GM18502 (cell line): ENCODE results near the gene MAGI2.

Source experiments
- ATAC-seq: cut with Tn5 transposase; IDR thresholded peaks from one replicate; pipeline ENCODE4 v1.9.1; 2021; ENCODE audit warnings: mild to moderate bottlenecking; ENCODE audit not compliant: unreplicated experiment, poor library complexity

Gene MAGI2

DNA sequence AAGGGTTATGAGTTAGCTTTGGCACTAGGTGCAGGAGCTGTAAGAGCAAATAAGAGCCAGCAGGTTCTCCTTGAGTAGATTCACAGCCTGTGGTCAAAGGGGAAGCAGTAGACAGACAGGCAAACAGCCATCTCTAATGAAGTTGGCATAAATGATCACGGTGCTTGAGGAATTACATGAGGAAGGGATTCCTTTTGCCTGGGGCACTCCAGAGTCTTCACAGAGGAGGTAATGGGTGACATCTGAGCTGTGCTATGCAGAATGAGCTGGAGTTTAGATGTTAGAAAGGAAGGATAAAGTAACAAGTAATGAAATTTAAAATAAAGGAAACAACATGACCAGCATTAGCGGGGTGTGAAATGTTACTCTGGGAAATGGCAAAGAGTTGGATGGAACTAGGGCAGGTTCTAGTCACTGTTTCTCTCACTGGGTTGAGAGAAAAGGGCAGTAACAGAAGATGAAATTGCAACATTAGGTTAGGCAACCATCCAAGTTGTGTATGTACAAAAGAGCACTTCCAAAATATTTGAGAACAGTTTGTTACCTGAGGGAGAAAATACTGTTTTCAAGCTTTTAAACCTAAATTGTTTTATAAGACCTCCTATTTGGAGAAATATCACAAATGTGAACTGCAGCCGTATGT is 1041.1 kb downstream of the MAGI2 start:
- no peak for ATAC-seq

DNA sequence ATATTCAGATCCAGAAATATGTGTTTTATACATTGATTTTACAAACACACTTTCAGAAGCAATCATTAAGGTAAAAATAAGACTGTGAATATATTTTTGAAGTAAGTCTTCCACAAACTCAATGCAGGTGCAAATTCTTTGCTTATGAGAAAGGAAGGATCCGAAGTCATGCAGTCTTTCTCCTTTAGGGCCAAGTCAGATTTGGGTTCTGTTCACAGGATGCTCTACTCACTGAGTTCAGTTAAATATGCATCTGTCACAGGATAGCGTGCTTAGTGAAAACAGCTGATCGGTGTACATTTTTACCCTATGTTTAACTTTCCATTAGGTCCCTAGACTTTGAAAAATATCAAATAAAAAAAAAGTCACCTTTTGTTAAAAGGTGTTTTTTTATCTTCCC is 1046.4 kb downstream of the MAGI2 start:
- ATAC-seq, result no peak

DNA sequence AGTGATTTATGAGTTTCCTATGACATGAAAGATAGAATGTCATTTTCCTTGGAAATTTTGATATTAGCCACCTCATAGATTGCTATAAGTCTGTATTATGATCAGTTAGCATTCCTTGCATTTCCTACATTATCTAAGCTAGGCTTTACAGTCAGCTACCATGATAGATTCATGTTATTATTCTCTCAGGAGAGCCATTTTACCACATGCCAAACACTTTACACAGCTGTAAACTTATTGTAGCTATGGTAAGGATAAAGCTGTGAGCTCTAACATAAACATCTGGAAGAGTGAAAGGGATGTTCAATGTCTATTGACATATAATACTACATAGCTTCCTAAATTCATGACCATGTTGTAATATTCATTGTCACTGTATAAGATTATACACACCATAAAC is 1046.9 kb downstream of the MAGI2 start:
- ATAC-seq, result no peak

DNA sequence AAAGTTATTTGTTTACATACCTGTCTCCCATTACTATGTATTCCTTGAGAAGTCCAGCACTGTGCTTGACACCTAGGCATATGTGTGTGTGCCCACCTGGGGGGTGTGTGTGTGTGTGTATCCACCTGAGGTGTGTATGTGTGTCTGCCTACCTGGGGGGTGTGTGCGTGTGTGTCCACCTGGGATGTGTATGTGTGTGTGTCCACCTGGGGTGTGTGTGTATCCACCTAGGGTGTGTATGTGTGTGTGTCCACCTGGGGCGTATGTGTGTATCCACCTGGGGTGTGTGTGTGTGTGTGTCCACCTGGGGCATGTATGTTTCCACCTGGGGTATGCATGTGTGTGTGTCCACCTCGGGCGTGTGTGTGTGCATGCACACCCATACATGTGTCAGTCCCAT is 1051.4 kb downstream of the MAGI2 start:
- ATAC-seq, result no peak

DNA sequence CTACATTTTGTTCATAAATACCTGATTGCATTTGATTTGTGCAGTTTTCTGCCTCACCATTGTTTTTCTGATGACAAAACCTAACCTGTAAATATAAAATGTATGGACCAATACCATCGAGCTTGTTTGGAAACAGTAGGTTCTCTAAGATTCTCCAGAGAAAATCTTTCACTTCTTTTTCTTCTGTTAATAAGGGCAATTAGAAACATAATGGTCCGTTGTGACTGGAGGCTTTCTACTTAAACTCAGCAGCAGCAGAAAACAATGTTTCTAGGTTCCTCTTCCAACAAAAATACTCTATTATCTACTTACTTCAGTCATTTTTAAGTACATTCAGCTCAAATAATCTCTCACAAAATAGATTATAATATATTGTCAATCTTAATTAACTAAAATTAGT is 1053.4 kb downstream of the MAGI2 start:
- ATAC-seq, result no peak

DNA sequence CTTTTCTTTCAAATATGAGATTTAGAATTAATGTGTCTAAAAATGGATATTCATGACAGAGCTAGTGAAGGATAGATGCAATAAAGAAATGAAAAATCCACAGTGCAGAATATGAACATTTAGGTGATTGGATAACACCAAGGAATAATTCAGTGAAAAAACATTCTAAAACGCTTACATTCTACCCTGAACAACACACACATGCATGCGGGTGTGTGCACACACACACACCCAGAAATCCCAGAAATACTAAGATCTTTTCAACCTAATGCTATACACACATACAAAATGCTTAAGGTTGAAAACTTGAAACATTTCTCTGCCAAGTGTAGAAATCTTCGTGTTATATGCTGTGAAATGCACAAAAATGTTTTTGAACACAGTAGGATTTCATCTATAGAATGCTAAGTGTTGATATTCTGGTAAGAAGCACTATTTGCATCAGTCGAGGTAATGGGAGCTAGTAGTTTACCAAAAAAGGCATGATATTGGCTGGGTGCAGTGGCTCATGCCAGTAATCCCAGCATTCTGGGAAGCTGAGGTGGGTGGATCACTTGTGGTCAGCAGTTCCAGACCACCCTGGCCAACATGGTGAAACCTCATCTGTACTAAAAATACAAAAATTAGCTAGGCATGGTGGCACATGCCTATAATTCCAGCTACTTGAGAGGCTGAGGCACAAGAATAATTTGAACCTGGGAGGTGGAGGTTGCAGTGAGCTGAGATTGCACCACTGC is 1054.3 kb downstream of the MAGI2 start:
- no peak for ATAC-seq

DNA sequence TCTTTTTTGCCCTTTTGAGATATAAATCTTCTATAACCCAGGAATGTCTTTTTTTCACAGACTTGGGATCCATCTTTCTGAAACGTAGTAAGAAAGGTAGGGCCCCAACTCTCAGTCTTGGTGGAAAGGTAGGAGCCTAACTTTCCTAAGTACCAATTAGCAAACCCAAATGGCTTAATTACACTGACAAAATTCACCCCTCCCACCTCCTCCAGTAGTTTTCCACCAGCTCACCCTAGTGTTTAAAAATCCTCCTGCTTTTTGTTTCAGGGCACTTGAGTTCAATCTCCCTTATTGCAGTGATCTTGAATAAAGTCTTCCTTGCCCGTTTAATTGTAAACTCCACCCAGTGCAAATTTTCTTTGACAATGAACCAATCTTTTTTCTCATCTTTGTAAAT is 1054.9 kb downstream of the MAGI2 start:
- no peak for ATAC-seq

DNA sequence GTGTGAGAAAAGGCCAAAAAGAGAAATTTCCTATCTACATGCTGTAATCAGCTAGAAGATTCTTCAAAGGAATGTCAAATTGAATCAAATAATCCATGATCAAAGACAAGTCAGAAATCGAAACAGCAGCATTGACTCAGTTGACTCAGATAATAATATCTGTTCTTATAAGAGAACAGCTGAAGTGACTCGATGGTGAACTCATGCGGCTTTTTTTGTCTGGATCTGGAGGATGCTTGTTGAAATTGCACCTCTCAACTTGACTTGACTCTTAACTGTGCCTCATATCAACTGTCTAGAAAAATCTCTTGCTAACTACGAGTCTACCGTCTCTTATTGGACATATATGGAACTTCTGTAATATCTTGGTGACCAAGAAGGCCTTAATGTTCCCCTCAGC is 1055.4 kb downstream of the MAGI2 start:
- no peak for ATAC-seq

GRCh38 chr7:78396210-78396609 is 1057.3 kb downstream of the MAGI2 start:
- ATAC-seq, result no peak

GRCh38 chr7:78395298-78396036 is 1058.0 kb downstream of the MAGI2 start:
- ATAC-seq, result no peak

DNA sequence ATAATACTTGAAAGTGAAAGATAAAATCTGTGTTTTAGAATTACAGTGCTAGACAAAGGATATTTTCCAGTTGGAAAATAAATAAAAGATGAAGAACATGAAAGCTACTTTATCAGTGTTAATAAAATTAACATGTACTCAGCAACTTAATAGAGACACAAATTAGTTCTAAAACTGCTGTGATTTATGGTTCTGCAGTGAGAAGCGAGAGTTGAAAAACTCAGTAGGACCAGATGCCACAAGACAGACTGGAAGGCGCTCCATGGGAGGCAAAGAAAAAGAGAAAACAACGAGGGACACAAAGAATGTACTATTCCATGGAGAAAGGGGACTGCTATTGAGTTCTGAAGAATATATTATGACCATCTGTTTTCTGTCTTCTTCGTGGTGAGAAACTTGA is 1064.4 kb downstream of the MAGI2 start:
- ATAC-seq, result no peak

- no peak for ATAC-seq
Observed at GRCh38 chr7:78386520-78386919, 1066.9 kb downstream of the MAGI2 start.

- no peak for ATAC-seq
Observed at GRCh38 chr7:78383096-78383880, 1070.2 kb downstream of the MAGI2 start.

DNA sequence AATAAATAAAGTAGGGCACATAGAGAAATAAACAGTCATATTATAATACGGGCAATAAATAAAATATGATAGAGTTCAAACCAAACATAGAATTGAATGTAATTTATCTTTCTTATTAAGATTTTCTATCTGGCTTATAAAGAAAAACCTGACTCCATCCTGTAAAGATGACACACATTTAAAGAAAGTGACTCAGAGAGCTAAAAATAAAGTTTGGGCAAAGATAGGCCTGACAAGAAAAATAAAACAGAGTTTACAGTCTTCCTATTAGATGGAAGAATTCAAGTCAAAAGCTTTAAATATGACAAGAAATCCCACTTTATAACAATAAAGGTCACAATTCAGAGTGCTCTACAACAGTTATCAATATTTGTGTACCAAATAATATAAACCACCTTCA is 1074.3 kb downstream of the MAGI2 start:
- no peak for ATAC-seq

DNA sequence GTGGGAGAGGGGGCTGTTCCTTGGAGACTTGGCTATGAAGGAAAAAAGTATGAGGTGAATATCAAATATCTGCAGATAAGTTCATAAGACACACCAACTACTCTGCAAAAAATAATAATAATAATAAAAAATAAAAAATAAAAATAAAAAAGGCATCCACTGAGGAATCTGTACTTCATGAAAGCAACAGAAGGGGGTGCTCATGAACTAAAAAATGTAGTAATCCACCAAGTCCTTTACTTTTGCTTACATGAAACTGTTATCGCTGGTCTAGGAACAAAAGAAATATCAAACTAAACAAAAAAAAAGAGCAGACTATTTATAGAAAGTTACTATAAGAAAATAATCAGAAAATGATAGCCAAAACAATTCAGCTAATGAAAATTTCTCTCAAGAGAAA is 1075.9 kb downstream of the MAGI2 start:
- no peak for ATAC-seq

DNA sequence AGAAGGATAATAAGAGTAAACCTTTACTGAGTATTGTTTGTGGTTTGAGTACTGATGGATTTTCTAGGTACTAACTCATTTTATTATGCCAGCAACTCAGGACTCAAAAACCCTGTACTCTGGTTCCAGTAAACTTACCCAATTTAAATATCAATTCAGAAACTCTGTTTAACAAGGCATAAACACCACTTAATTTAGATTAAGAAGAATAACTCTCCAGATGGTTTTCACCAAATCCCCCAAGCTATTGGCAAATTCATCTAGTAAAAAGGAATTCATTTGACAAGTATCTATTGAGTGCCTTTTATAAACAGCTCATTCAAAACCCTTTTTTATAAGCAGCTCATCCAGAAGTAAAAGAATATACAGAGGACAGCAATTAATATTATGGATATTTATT is 1082.5 kb downstream of the MAGI2 start:
- no peak for ATAC-seq

- no peak for ATAC-seq
Observed at GRCh38 chr7:78368771-78369170, 1084.7 kb downstream of the MAGI2 start.

- ATAC-seq, result no peak
Observed at GRCh38 chr7:78367280-78367773, 1086.1 kb downstream of the MAGI2 start.

DNA sequence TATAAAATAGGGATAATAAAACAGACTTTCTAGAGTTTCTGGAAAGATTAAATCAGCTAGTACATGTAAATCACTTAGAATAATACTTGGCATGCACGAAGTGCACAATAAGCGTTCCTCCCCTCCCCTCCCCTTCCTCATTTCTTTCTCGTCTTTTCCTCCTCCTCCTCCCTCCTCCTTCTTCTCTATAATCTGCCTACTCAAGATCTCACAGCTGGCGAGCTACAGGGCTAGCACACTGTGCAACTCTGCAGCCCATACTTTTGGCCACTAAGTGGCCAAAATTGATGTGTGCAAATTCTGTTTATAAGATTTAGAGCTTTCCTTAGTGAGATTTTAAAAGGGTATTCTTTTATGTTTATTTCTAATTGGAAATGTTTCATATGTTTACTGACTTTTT is 1089.6 kb downstream of the MAGI2 start:
- ATAC-seq, result no peak

DNA sequence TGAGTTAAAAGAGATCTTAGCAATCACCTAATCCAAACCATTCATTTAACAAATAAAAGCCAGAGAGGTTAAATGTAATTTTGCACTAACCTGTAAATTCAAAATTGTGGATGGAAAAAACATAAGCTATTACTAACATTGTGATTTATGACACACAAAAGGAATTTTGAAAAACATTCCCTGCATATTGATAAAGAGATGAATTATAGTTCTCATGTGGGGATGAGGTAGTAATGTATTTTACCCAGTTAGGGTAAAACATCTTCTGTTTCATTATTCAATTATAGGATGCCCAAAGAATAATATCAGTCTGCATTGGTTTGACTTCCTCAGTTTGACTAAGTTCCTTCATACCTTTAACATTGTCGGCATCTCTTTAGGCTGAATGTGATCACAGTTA is 1093.6 kb downstream of the MAGI2 start:
- ATAC-seq, result no peak

DNA sequence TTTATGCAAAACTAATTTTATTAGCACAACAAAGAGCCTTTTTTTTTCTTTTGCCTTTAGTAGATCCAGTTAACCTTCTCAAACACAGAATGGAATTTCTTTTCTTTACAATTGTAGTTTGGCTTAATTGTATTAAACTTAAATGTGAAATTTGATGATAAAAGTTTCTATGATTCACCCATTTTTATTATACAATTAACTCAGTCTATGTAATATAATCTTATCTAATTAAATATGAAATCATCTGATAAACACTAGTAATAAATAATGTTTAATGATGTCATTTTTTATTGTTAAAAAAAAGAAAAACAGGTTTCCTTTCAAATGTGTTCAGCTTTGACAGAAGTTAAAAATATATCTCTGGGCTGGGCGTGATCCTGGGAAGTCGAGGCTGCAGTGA is 1095.8 kb downstream of the MAGI2 start:
- no peak for ATAC-seq
